Thymus (tissue), 11 donors: ENCODE data around the gene DDRGK1. TPM values are rescaled to one million over a fixed set of nuclear protein-coding genes. Genes with fewer than 3 reads are reported as not detected.
"Not testable (repeated sequence)": the region's sequence is repeated elsewhere in the genome, so short reads cannot be mapped to it uniquely, and the experiment has no call there.

Experiments used
- DNase-seq, 9 donors: peaks; one replicate each; pipeline ENCODE4 v3.0.0-alpha.2; 2013; ENCODE audit warnings: low spot score in 9 of 9, low read depth in 6 of 9, missing footprints in 1 of 9
- H3K27ac ChIP-seq, 2 donors: one replicate each; pipeline ENCODE4 v1.5.1; 2013; ENCODE audit warnings: control low read depth in 1 of 2, low read depth in 1 of 2, low read length in 1 of 2, mild to moderate bottlenecking in 1 of 2, moderate library complexity in 1 of 2
- H3K27me3 ChIP-seq, 2 donors: one replicate each; pipeline ENCODE4 v1.5.1; 2013; ENCODE audit warnings: low read length in 1 of 2; ENCODE audit not compliant: control insufficient read depth in 2 of 2, insufficient read depth in 1 of 2
- H3K36me3 ChIP-seq, 2 donors: one replicate each; pipeline ENCODE4 v1.5.1; 2013; ENCODE audit warnings: low read length in 1 of 2, mild to moderate bottlenecking in 1 of 2, moderate library complexity in 1 of 2; ENCODE audit not compliant: control insufficient read depth in 2 of 2, insufficient read depth in 2 of 2
- H3K4me1 ChIP-seq, 2 donors: one replicate each; pipeline ENCODE4 v1.5.1; 2013; ENCODE audit warnings: low read length in 2 of 2; ENCODE audit not compliant: control insufficient read depth in 2 of 2, insufficient read depth in 2 of 2
- H3K4me3 ChIP-seq, 2 donors: one replicate each; pipeline ENCODE4 v1.5.1; 2013; ENCODE audit warnings: low read length in 2 of 2, control low read depth in 1 of 2, mild to moderate bottlenecking in 1 of 2
- H3K9me3 ChIP-seq, 2 donors: one replicate each; pipeline ENCODE4 v1.5.1; 2013; ENCODE audit warnings: low read length in 1 of 2, mild to moderate bottlenecking in 1 of 2; ENCODE audit not compliant: control insufficient read depth in 2 of 2, insufficient read depth in 1 of 2
- WGBS: extraction: QIAGEN DNeasy Blood & Tissue Kit; methylation state at CpG from one replicate; pipeline ENCODE4 v1.1.7; 2013; 5-methylcytosine and 5-hydroxymethylcytosine counted together
- polyA plus RNA-seq: library from polyadenylated mRNA; stranded (reverse); fragments of 200-250 nt; gene quantifications from one replicate; pipeline ENCODE4 v1.2.3, GENCODE V29; 2013
- total RNA-seq: library from RNA; stranded (reverse); fragments of 120-200 nt; gene quantifications from one replicate; pipeline ENCODE4 v1.2.4, GENCODE V29; 2013
- donor health status: healthy.

Gene DDRGK1
- total and polyA plus RNA-seq, 2 donors: 38.4 to 42.7 TPM

DNA sequence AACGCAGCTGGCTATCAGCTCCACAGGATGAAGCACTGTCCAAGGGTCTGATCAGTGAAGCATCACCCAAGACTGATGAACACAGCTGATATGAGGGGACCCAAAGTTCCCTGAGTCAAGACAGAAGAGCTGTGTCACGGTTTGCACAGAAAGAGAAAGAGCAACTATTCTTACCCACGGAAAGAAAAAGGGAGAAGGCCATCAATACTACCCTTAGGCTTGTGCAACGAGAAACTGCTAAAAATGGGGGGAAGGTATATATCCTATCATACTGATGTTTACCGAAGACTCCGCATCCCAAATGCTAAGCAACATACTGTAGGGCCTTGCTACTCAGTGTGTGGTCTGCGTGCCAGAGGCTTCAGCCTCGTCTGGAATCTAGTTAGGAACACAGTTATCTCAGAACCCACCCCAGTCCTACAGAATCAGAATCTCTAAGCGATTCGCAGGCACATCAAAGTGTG, 45.5 kb downstream of the DDRGK1 start:
- H3K4me3 ChIP-seq: peak overlapping the region; percentile 95 to 96
- peaks cover 0 to 10% of the 10 kb centered on the region in 2 donors for H3K36me3 ChIP-seq
- peak in 2 of 9 donors; percentile 34 to 50 for DNase-seq
- peaks cover 0 to 12% of the 10 kb centered on the region in 2 donors for H3K27me3 ChIP-seq
- H3K4me1 ChIP-seq: peaks cover 6 to 23% of the 10 kb centered on the region in 2 donors
- WGBS: 4% methylated on average over 10 of the region's 10 CpGs
- H3K27ac ChIP-seq: peak overlapping the region; percentile 90 to 95
- H3K9me3 ChIP-seq: no peaks in the 10 kb centered on the region

DNA sequence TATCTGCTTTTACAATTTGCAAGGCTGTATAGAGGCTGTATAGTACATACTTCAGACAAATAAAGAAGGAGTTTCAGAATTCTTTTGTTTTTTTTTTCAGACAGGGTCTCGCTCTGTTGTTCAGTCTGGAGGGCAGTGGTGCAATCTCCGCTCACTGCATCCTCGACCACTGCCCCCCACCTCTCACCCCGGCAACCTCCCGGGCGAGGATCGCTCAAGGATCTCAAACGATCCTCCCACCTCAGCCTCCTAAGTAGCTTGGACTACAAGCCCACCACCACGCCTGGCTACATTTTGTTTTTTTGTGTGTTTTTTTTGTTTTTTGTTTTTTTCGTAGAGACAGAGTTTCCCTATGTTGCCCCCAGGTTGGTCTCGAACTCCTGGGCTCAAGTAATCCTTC, 46.7 kb downstream of the DDRGK1 start:
- H3K36me3 ChIP-seq: peaks cover 4 to 12% of the 10 kb centered on the region in 2 donors
- DNase-seq: no peak
- H3K27me3 ChIP-seq: peaks cover 0 to 2% of the 10 kb centered on the region in 2 donors
- H3K4me1 ChIP-seq: peaks cover 6 to 23% of the 10 kb centered on the region in 2 donors
- 93% methylated on average over 11 of the region's 11 CpGs for WGBS
- no peaks in the 10 kb centered on the region for H3K9me3 ChIP-seq
- no peak overlapping the region for H3K27ac ChIP-seq
- H3K4me3 ChIP-seq: no peak overlapping the region

DNA sequence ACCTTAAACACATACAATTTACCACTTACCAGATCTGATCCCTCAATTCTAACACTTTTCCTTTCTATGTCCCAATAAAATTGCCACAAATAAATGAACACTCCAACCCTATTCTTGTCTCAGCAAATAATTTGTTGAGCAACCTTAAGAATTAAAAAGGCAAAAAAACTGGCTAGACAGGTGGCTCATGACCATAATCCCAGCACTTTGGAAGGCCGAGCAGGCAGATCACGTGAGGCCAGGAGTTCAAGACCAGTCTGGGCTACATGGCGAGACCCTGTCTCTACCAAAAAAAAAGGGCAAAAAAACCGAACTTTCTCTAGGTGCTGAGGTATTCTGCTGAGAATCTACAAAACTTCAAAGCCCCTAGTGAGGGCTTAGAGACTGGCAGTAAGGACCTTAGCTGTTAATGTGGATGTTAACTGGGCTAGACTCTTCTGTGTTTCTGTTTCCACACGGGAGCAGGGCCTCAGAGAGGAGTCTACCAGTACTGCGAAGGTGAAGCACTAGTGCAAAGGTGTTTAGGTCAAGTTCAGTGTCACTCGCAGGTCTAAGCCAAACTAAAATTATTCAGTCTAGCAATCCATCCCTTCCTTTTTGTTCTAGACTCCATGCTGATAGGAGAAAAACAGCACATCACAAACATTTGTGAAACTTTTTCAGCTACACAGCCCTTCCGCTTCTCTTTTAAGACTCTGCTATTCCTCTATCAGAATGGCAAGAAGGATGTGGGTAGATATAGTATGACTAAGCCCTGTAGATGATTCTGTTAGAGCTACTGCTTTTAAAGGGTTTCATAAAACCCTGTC, 47.5 kb downstream of the DDRGK1 start:
- no peaks in the 10 kb centered on the region for H3K9me3 ChIP-seq
- 84% methylated on average over 8 of the region's 8 CpGs for WGBS

GRCh38 chr20:3152057-3152644, 52.3 kb downstream of the DDRGK1 start:
- H3K36me3 ChIP-seq: peaks cover 33 to 37% of the 10 kb centered on the region in 2 donors
- not testable (repeated sequence) for H3K9me3 ChIP-seq, DNase-seq, H3K4me3 ChIP-seq, H3K27ac ChIP-seq, H3K27me3 ChIP-seq, H3K4me1 ChIP-seq
- 97% methylated on average over 10 of the region's 10 CpGs for WGBS

More for the DNA sequence above, 47.5 kb downstream of the DDRGK1 start:
- H3K27ac ChIP-seq: peak overlapping the region in 1 of 2 donors; percentile 42
- H3K4me3 ChIP-seq: no peak overlapping the region
- peak in 1 of 9 donors; percentile 52 for DNase-seq
- H3K4me1 ChIP-seq: peaks cover 6 to 23% of the 10 kb centered on the region in 2 donors
- peaks cover 7 to 12% of the 10 kb centered on the region in 2 donors for H3K36me3 ChIP-seq
- H3K27me3 ChIP-seq: no peaks in the 10 kb centered on the region

- no peak for DNase-seq
- Histone ChIP-seq H3K9me3 (no peaks in the 10 kb centered on the region), H3K27me3 (no peaks in the 10 kb centered on the region), H3K4me1 (no peaks in the 10 kb centered on the region), H3K4me3 (no peak overlapping the region), H3K27ac (no peak overlapping the region), H3K36me3 (peaks cover 38 to 41% of the 10 kb centered on the region in 2 donors)
These were observed 53.6 kb downstream of the DDRGK1 start for GRCh38 chr20:3150908-3151307.

- Histone ChIP-seq H3K9me3 (peaks cover 0 to 8% of the 10 kb centered on the region in 2 donors), H3K36me3 (peaks cover 29 to 31% of the 10 kb centered on the region in 2 donors), H3K4me3 (no peak overlapping the region), H3K4me1 (no peaks in the 10 kb centered on the region), H3K27ac (no peak overlapping the region), H3K27me3 (no peaks in the 10 kb centered on the region)
- DNase-seq: no peak
- WGBS: 96% methylated on average over 10 of the region's 10 CpGs
These were observed 57.6 kb downstream of the DDRGK1 start for GRCh38 chr20:3146732-3147341.

- no peaks in the 10 kb centered on the region for H3K27me3 ChIP-seq
- peaks cover 0 to under 1% of the 10 kb centered on the region in 2 donors for H3K36me3 ChIP-seq
- WGBS: 98% methylated on average over 3 of the region's 3 CpGs
- DNase-seq: no peak
- no peak overlapping the region for H3K27ac ChIP-seq
- H3K4me1 ChIP-seq: no peaks in the 10 kb centered on the region
- H3K4me3 ChIP-seq: no peak overlapping the region
- H3K9me3 ChIP-seq: peaks cover 0 to 8% of the 10 kb centered on the region in 2 donors
These were observed 62.7 kb downstream of the DDRGK1 start for GRCh38 chr20:3141757-3142156.
